Limb (tissue), 2 donors: Measurements from ENCODE around the gene PAX2.
A peak's percentile ranks its signal among the peaks of the same experiment; 100 is the strongest.

Source experiments
- DNase-seq, 2 donors: peaks; one replicate each; pipeline ENCODE4 v3.0.0-alpha.2; 2016; ENCODE audit errors: extremely low spot score in 2 of 2

PAX2 gene

GRCh38 chr10:100875484-100876166 lies 130.2 kb downstream of the PAX2 start:
- DNase-seq, result no peak

GRCh38 chr10:100876585-100877460 lies 131.4 kb downstream of the PAX2 start:
- no peak for DNase-seq

DNA sequence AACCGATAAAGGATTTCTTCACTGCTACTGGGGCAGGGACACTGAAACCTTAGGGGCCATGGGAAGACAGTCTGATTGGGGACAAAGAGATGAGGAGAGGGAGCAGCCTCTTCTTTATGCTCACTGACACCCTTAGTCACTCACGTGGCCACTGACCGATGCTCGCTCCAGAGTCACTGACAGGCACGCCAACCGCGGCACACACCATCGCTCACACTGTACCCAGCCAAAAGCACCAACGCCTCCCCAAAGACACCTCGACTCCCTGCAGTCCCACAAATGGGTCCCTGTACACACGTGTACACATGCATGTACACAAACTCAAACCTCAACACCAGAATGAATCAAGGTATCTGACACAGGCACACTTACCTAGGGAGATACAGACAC lies 132.1 kb downstream of the PAX2 start:
- no peak for DNase-seq

GRCh38 chr10:100878291-100878910 lies 133.0 kb downstream of the PAX2 start:
- peak; percentile 79 to 80 for DNase-seq
